Activated CD4-positive, CD25-positive, alpha-beta regulatory T cell (primary cell): ENCODE results near the gene HECTD4.

Experiments
- DNase-seq, 4 experiments: peaks; one replicate each; lab custom pipeline; 2025; lab: John Stamatoyannopoulos, UW

Gene HECTD4

GRCh38 chr12:112176321-112177010 is 205.8 kb downstream of the HECTD4 start:
- DNase-seq, result no peak

- no peak for DNase-seq
These were observed 206.7 kb downstream of the HECTD4 start for GRCh38 chr12:112175361-112176155.

- no peak for DNase-seq
These were observed 209.5 kb downstream of the HECTD4 start for GRCh38 chr12:112172556-112173324.

- no peak for DNase-seq
These were observed 211.1 kb downstream of the HECTD4 start for GRCh38 chr12:112170971-112171596.

GRCh38 chr12:112170376-112170775 is 211.9 kb downstream of the HECTD4 start:
- peak in 1 of 4 experiments; percentile 11 for DNase-seq

- no peak for DNase-seq
These were observed 212.3 kb downstream of the HECTD4 start for GRCh38 chr12:112169966-112170365.

GRCh38 chr12:112169161-112169872 is 212.9 kb downstream of the HECTD4 start:
- no peak for DNase-seq

- DNase-seq, result no peak
These were observed 213.7 kb downstream of the HECTD4 start for GRCh38 chr12:112168561-112168971.

GRCh38 chr12:112167718-112168525 is 214.3 kb downstream of the HECTD4 start:
- no peak for DNase-seq

- no peak for DNase-seq
These were observed 215.2 kb downstream of the HECTD4 start for GRCh38 chr12:112167031-112167461.

GRCh38 chr12:112166051-112167015 is 215.9 kb downstream of the HECTD4 start:
- DNase-seq, result no peak

- no peak for DNase-seq
These were observed 216.6 kb downstream of the HECTD4 start for GRCh38 chr12:112165624-112166023.

- no peak for DNase-seq
These were observed 218.1 kb downstream of the HECTD4 start for GRCh38 chr12:112164011-112164660.

- DNase-seq, result no peak
These were observed 218.7 kb downstream of the HECTD4 start for GRCh38 chr12:112163471-112163991.

- DNase-seq, result no peak
These were observed 219.2 kb downstream of the HECTD4 start for GRCh38 chr12:112163056-112163455.

- DNase-seq, result no peak
These were observed 219.9 kb downstream of the HECTD4 start for GRCh38 chr12:112162241-112162790.

- DNase-seq, result no peak
These were observed 220.5 kb downstream of the HECTD4 start for GRCh38 chr12:112161711-112162110.

GRCh38 chr12:112160611-112161010 is 221.6 kb downstream of the HECTD4 start:
- DNase-seq, result no peak
